HCEC 1CT (cell line): ENCODE results near the gene PSMA6.
A peak's percentile ranks its signal among the peaks of the same experiment; 100 is the strongest.
"Not testable (repeated sequence)": the region's sequence is repeated elsewhere in the genome, so short reads cannot be mapped to it uniquely, and the experiment has no call there.

Source experiments
- DNase-seq: peaks from one replicate; pipeline ENCODE4 v3.0.0-alpha.2; 2017

Gene PSMA6

DNA sequence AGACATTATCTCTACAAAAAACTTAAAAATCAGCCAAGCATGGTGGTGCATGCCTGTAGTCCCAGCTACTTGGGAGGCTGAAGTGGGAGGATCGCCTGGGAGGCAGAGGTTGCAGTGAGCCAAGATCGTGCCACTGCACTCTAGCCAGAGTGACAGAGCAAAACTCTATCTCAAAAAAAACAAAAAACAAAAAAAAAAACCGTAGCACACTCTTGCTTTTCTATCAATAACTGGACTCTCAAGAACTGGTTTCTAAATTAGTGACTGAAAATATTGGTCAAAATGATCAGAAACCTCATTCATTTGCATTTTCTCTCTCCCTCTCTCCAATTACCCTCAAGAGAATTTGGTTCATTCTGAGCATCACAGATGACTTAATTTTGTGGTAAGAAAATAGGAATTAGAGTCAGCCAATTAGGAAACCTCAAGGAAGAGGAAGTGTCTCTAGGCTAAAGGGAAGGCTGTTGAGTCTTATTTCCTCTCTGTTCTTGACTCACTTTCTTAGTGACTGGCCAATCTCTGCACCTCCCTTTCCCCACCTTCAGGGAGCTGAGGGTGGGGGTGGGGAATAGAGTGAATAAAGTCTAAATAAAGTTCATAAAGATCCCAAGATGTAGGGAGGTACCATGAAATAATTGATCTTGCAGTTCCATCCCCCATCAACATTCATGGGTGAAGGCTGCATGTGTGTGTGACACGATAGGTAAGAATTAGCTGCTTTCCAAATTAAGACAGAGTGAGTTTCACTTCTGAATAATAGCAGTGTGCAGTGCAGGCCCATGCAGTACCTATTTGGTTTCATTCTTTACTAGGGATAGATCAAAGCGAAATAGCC, 6.8 kb upstream of the PSMA6 start:
- peak; percentile 52 for DNase-seq

DNA sequence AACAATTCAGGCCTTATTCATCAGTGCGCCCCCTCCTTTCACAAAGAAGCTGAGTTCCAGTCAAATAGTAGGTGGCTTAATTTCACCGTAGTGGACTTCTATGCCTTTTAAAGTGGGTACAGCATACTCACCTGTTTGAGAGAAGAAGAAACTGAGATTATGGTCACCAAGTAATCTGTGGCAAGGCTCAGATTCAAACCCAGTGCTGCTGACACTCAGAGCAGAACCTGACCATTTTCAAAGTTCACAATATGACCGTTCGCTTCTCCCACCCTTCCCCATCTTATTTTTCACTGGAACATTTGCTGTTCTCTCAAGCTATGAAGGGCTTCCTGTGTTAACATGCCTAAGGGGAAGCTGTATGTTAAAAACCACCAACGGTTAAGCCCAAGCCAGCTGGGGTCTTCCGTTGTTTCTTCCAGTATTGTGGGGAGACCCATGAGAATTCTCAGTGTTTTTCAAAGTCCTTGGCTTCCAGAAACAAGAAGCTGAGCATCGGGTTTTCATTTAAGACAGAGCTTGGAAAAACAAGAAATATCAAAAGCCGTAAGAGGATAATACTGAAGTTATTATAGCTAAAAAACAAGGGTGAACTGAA, 6.1 kb upstream of the PSMA6 start:
- no peak for DNase-seq

DNA sequence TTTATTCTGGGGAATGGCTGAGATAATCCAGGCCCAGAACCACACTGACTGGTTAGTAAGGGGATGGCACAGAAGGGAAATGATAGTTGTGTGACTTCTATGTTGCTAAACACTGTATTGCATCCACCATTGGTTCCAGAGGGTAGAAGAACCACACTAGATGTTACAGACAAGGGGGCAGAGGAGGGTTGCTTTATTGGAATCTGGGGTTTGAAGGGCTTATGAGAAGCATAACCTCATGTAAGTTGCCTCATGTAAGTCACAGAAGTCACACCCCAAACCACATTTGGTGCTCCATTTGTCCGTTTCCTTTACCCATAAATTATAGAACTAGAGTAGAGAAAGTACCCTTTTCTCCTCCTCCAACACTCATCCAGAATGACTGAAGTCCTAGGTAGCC, 5.5 kb upstream of the PSMA6 start:
- no peak for DNase-seq

- DNase-seq = no peak
Observed at GRCh38 chr14:35287431-35288013, 4.7 kb upstream of the PSMA6 start.

- no peak for DNase-seq
Observed at GRCh38 chr14:35289623-35290022, 2.6 kb upstream of the PSMA6 start.

DNA sequence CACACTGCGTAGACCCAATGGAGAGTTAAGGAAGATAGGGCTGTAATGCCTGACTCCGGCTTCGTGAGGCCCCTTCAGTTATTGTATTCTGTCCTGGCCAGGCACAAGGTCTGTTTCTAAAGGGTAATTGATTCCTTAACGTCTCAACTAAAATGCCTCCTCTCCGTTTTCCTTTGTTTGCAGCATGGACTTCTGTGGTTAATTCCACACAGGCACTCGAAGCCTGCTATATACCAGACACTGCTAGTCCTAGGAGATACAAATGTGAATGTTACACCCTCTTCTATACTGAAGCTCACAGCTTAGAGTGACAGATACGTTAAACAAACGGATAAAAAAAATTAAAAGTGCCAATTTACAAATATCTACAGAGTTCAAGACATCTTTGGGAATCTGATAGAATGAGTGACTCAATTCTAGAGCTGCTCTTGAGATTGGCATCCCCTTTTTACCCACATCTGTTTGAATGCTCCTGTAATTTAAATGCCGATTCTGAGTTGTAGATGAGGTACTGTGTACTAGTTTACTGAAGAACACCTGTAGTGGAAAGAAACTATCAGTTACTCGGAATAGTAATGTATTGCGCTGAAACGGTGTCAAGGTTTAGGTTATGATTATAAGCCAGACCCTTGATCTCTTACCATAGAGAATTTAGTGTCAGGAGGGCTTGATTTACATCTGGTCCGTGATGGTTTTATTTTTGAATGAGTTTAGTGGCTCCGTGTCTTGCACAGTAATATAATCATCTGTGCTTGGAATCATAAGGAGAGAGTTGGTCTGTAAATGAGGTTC, 784 bp downstream of the PSMA6 start:
- DNase-seq = no peak

GRCh38 chr14:35295845-35296161, 3.6 kb downstream of the PSMA6 start:
- DNase-seq = no peak

GRCh38 chr14:35296545-35296944, 4.4 kb downstream of the PSMA6 start:
- DNase-seq = no peak

DNA sequence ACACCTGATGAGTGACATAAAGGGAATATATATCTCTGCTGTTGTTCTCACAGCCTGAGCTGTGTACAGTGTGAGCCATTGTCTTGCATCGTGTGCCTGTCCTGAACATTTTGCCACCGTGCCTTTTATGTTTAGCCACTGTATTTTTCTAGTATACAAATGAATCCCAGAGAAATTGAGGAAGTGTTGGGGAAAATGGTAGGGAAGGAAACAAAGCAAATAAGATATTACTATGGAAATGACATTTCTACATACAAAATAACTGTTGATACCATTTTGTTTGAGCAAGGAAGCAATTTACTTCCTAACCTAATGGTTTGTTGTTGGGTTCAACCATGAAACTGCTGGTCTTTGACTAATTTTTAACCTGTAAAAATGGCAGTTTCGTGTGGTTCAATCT, 5.5 kb downstream of the PSMA6 start:
- no peak for DNase-seq

GRCh38 chr14:35298351-35298750, 6.2 kb downstream of the PSMA6 start:
- DNase-seq = no peak

DNA sequence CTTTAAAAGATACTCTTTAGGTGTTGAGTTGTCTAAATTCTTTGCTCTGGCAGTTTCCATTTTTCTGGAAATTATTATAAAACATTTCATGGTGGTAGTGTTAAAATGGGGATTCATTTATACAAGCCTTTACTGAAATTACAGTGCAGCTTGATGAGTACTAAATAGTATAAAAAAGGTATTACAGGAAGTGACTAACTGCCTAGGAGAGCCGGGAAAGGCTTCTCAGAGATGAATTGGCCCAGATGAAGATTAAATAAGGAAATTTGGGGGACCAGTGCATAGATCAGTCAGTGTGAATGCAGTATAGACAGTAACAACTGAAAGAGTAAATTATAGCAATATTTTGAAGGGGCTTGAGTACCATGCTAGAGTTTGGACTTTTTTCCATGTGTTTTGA, 7.5 kb downstream of the PSMA6 start:
- DNase-seq = no peak

DNA sequence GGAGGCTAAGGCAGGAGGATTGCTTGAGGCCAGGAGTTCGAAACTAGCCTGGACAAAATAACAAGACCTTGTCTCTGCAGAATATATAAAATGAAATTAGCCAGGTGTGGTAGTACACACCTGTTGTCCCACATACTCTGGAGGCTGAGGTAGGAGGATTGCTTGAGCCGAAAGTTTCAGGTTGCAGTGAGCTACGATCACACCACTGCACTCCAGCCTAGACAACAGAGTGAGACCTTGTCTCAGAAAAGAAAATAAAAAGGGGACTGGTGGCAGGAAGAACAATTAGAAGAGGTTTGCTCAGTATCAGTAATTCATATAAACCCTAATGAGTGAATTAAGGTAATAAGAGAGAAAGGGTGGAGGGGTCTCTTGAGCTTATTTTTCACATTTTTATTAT, 8.0 kb downstream of the PSMA6 start:
- DNase-seq = no peak

DNA sequence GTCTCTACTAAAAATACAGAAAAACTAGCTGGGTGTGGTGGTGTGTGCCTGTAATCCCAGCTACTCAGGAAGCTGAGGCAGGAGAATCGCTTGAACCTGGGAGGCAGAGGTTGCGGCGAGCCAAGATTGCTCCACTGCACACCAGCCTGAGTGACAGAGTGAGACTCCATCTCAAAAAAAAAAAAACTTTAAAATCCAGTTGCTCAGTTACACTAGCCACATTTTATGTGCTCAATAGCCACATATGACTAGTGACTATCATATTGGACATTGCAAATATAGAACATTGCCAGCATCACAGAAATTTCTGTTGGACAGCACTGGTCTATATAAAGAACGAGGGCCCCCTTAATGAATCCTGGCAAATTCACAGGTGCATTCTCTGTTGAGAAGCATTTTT, 9.2 kb downstream of the PSMA6 start:
- not testable (repeated sequence) for DNase-seq

GRCh38 chr14:35301735-35302528, 9.8 kb downstream of the PSMA6 start:
- no peak for DNase-seq

GRCh38 chr14:35303149-35303935, 11.2 kb downstream of the PSMA6 start:
- no peak for DNase-seq

DNA sequence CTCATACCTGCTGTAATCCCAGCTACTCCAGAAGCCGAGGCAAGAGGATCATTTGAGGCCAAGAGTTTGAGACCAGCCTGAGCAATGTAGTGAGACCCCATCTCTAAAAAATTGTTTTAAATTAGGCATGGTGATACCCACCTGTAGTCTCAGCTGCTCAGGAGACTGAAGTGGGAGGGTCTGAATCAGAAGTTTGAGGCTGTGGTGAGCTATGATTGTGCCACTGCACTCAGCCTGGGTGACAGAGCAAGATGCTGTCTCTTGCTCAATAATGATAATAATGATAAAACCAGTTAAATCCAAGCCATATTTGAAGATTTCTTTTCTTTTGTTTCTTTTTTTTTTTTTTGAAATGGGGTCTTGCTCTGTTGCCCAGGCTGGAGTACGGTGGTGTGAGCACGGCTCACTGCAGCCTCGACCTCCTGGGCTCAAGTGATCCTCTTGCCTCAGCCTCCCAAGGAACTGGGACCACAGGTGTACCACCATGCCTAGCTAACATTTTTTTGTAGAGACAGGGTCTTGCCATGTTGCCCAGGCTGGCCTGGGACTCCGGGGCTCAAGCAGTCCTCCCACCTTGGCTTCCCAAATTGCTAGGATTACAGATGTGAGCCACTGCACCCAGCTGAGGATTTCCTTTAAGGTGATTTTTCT, 12.8 kb downstream of the PSMA6 start:
- no peak for DNase-seq

DNA sequence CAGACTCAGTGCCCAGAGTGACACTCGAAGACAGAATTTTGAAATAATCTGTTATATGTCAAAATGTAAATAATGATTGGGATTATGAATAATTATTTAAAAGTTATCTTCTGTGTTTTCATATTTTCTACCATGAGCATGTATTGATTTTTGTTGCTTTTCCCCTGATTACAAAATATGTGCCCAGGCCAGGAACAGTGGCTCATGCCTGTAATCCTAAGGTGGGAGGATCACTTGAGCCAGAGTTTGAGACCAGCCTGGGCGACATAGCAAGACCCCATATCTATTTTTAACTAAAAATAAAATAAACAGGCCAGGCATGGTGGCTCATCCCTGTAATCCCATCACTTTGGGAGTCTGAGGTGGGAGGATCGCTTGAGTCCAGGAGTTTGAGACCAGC, 13.5 kb downstream of the PSMA6 start:
- no peak for DNase-seq

DNA sequence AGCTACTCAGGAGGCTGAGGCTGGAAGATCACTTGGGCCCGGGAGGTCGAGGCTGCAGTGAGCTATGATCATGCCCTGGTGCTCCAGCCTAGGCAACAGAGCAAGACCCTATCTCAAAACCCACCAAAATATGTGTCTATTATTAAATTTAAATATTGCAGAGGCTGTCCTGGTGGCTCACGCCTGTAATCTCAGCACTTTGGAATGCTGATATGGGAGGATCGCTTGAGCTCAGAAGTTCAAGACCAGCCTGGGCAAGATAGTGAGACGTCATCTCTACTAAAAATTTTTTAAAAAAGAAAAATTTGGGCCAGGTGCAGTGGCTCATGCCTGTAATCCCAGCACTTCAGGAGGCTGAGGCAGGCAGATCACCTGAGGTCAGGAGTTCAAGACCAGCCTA, 13.9 kb downstream of the PSMA6 start:
- DNase-seq = no peak

- no peak for DNase-seq
Observed at GRCh38 chr14:35317820-35318219, 25.6 kb downstream of the PSMA6 start.

- DNase-seq = no peak
Observed at GRCh38 chr14:35319509-35319908, 27.3 kb downstream of the PSMA6 start.

DNA sequence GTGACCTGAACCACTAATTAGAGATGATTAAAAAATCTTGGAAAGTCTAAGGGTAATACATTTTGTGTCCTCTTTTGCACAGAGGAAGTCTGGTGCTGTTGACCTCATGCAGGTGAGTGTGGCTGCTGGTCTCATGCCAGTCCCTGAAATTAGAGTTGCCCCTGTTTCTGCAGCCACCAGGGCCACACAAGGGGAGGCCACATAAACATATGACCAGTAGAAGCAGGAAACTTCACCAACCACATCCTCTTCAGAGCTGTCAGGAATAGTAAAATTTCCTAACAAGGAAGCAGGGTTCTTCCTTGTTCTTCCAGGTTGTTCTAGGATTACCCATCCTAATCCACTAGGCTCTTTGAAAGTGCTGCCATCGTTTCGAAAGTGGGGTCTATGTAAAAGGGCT, 28.3 kb downstream of the PSMA6 start:
- DNase-seq = no peak

- DNase-seq = no peak
Observed at GRCh38 chr14:35326375-35326774, 34.2 kb downstream of the PSMA6 start.
